Colon (tissue), 2 donors: Measurements from ENCODE around the gene ETV7.
"Not testable (repeated sequence)": the region's sequence is repeated elsewhere in the genome, so short reads cannot be mapped to it uniquely, and the experiment has no call there.

Source experiments
- FAIRE-seq: peaks from 2 replicates; lab custom pipeline; 2012; peaks lifted over from hg19 to GRCh38; lab: Jason Lieb, UNC
- donor health status: control.
- donor health status: control.

The ETV7 gene

GRCh38 chr6:36363371-36363752 is 24.1 kb downstream of the ETV7 start:
- not testable (repeated sequence) for FAIRE-seq

- no peak for FAIRE-seq
Observed at GRCh38 chr6:36362551-36363370, 24.7 kb downstream of the ETV7 start.

- no peak for FAIRE-seq
Observed at GRCh38 chr6:36361071-36361470, 26.4 kb downstream of the ETV7 start.

DNA sequence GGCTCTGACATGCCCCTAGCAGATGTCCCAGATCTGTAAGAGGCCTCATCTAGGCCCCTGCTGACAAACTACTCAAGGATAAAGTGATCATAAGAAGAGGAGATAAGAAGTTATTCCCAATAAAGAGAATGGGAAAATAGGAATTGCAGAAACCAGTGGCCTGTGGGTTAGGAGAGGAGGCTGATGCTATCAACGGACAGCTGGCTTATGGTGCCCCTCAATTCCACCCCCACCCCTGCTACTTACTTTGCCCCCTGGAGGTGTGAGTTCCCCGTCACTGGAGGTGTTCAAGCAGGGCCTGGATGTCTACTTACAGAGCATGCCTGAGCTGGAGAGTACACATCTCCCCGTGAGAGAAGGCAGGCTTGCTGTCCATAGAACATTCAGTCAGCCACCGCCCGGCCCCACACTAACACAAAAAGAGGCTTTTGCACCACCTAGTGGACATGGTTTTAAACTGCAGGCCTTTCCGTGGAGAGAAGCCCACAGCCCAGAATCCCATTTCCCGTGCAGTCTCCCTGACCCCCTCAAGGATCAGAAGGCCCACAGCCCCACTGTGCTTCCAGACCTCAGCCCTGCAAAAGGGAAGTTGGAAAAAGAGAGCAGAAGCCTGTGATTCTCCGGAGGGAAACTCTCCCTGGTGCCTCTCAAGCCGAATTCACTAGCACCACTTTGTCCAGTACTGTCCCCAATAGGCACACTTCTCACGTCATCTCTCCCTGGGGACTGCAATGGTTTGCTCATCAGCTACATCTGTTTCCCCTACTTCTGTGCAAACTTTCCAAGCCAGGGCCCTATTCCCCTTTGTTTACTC is 27.0 kb downstream of the ETV7 start:
- no peak for FAIRE-seq

- no peak for FAIRE-seq
Observed at GRCh38 chr6:36358226-36358915, 29.1 kb downstream of the ETV7 start.

- FAIRE-seq: no peak
Observed at GRCh38 chr6:36357872-36358225, 29.6 kb downstream of the ETV7 start.

GRCh38 chr6:36355819-36356218 is 31.6 kb downstream of the ETV7 start:
- FAIRE-seq: no peak

GRCh38 chr6:36353411-36353915 is 34.0 kb downstream of the ETV7 start:
- no peak for FAIRE-seq

DNA sequence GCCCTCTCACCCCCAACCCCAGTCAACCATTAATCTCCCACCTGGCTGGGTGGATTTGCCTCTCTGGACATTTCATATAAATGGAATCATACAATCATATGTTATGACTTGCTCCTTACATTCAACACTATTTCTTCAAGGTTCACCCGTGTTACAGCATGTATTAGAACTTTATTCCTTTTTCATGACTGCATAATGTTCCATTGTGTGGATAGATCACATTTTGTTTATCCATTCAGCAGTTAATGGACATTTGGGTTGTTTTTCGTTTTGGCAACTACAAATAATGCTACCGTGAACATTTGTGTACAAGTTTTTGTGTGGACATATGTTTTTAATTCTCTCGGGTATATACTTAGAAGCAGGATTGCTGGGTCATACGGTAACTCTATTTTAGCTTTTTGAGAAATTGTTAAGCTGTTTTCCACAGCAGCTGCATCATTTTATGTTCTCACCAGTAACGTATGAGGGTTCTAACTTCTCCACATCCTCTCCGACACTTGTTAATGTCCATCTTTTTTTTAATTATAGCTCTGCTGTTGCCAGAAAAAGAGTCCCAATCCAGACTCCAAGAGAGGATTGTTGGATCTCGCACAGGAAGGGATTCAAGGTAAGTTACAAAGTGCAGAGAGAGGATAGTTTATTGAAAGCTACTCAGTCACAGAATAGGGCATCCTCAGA is 34.9 kb downstream of the ETV7 start:
- no peak for FAIRE-seq

- no peak for FAIRE-seq
Observed at GRCh38 chr6:36350681-36351571, 36.5 kb downstream of the ETV7 start.

- no peak for FAIRE-seq
Observed at GRCh38 chr6:36350082-36350481, 37.4 kb downstream of the ETV7 start.

GRCh38 chr6:36349240-36349639 is 38.2 kb downstream of the ETV7 start:
- FAIRE-seq: no peak

- FAIRE-seq: no peak
Observed at GRCh38 chr6:36347621-36348020, 39.8 kb downstream of the ETV7 start.

- no peak for FAIRE-seq
Observed at GRCh38 chr6:36346486-36347273, 40.8 kb downstream of the ETV7 start.

GRCh38 chr6:36345681-36346466 is 41.6 kb downstream of the ETV7 start:
- no peak for FAIRE-seq

DNA sequence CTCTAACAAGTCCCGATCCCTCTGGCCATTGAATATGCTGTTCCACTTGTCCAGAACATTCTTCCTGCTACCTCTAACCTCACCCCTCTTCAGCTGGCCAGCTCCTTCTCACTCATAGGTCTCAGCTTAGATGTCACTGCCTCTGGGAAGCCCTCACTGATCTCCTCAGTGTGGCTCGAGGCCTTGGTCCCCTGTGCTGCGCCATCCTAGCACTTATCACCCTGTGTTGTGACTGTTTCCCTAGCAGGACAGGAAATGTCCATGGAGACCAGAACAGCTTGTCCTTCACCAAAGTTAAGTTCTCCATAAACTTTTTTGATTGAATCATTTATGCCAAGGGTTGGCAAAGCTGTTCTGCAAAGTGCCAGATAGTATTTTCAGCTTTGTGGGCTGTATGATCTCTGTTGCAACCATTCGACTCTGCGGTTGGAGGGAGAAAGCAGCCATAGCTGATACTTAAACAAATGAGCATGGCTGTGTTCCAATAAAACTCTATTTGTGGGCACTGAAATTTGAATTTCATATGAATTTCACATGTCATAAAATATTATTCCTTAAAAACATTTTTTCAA is 44.3 kb downstream of the ETV7 start:
- no peak for FAIRE-seq

GRCh38 chr6:36340618-36341454 is 46.6 kb downstream of the ETV7 start:
- FAIRE-seq: no peak

- FAIRE-seq: no peak
Observed at GRCh38 chr6:36340306-36340617, 47.2 kb downstream of the ETV7 start.
